RWPE2 (cell line): ENCODE results near the gene THPO.

Experiments used
- ATAC-seq: fragments of 200-7000 bp; cut with Tn5 transposase; 3 replicates; pipeline ENCODE4 v1.9.1; 2021; ENCODE audit warnings: low read depth
- DNase-seq: peaks from one replicate; pipeline ENCODE4 v3.0.0-alpha.2; 2020; ENCODE audit warnings: low spot score
- H3K27ac ChIP-seq: fragments of 450-650 bp; 2 replicates; pipeline ENCODE4 v1.5.1; 2017; ENCODE audit warnings: mild to moderate bottlenecking; ENCODE audit not compliant: poor library complexity, severe bottlenecking
- H3K27me3 ChIP-seq: fragments of 250-450 bp; sonication (Bioruptor Pico); 2 replicates; pipeline ENCODE4 v1.5.1; 2021; ENCODE audit warnings: mild to moderate bottlenecking, moderate library complexity; ENCODE audit not compliant: insufficient read depth, poor library complexity, severe bottlenecking
- H3K36me3 ChIP-seq: fragments of 250-450 bp; sonication (Bioruptor Pico); 2 replicates; pipeline ENCODE4 v1.5.1; 2020; ENCODE audit warnings: low read depth, mild to moderate bottlenecking, moderate library complexity
- H3K4me1 ChIP-seq: fragments of 250-450 bp; sonication (Bioruptor Pico); 2 replicates; pipeline ENCODE4 v1.5.1; 2021; ENCODE audit warnings: mild to moderate bottlenecking, moderate library complexity; ENCODE audit not compliant: insufficient read depth, poor library complexity, severe bottlenecking
- H3K4me3 ChIP-seq: fragments of 250-450 bp; sonication (Bioruptor Pico); 2 replicates; pipeline ENCODE4 v1.5.1; 2021; ENCODE audit warnings: mild to moderate bottlenecking, moderate library complexity; ENCODE audit not compliant: severe bottlenecking
- H3K9me3 ChIP-seq: fragments of 250-450 bp; sonication (Bioruptor Pico); 2 replicates; pipeline ENCODE4 v1.5.1; 2021; ENCODE audit warnings: mild to moderate bottlenecking, moderate library complexity; ENCODE audit not compliant: severe bottlenecking
- TF ChIP-seq, protein P1 (sequence below): fragments of 450-650 bp; IDR thresholded peaks from one replicate; pipeline ENCODE4 v1.5.1; 2017; ENCODE audit warnings: mild to moderate bottlenecking, moderate library complexity; ENCODE audit not compliant: poor library complexity, severe bottlenecking

The THPO gene

DNA sequence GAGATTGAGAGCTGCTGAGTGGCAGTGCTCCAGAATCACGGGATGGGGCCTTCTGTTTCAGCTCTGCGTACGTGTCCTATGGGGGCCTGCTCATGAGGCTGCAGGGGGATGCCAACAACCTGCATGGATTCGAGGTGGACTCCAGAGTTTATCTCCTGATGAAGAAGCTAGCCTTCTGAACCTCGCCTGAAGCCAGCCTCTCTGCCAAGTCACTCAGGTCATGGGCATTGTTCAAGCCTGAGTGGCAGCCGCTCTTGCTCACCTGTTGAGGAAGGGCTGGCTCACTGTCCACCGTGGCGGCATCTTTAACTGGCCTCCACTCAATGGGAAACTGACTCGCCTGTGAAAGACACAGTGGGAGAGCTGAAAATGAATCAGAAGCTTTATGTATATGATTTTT is 9.9 kb downstream of the THPO start:
- H3K27ac ChIP-seq: no peak overlapping the region
- no peak overlapping the region for H3K4me3 ChIP-seq
- DNase-seq (no peak), ATAC-seq (no peak)
- H3K27me3 ChIP-seq: no peaks in the 10 kb centered on the region
- TF ChIP-seq, protein P1, sequence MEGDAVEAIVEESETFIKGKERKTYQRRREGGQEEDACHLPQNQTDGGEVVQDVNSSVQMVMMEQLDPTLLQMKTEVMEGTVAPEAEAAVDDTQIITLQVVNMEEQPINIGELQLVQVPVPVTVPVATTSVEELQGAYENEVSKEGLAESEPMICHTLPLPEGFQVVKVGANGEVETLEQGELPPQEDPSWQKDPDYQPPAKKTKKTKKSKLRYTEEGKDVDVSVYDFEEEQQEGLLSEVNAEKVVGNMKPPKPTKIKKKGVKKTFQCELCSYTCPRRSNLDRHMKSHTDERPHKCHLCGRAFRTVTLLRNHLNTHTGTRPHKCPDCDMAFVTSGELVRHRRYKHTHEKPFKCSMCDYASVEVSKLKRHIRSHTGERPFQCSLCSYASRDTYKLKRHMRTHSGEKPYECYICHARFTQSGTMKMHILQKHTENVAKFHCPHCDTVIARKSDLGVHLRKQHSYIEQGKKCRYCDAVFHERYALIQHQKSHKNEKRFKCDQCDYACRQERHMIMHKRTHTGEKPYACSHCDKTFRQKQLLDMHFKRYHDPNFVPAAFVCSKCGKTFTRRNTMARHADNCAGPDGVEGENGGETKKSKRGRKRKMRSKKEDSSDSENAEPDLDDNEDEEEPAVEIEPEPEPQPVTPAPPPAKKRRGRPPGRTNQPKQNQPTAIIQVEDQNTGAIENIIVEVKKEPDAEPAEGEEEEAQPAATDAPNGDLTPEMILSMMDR: no peak
- no peaks in the 10 kb centered on the region for H3K9me3 ChIP-seq
- H3K36me3 ChIP-seq: peaks cover 58% of the 10 kb centered on the region
- peaks cover 8% of the 10 kb centered on the region for H3K4me1 ChIP-seq

DNA sequence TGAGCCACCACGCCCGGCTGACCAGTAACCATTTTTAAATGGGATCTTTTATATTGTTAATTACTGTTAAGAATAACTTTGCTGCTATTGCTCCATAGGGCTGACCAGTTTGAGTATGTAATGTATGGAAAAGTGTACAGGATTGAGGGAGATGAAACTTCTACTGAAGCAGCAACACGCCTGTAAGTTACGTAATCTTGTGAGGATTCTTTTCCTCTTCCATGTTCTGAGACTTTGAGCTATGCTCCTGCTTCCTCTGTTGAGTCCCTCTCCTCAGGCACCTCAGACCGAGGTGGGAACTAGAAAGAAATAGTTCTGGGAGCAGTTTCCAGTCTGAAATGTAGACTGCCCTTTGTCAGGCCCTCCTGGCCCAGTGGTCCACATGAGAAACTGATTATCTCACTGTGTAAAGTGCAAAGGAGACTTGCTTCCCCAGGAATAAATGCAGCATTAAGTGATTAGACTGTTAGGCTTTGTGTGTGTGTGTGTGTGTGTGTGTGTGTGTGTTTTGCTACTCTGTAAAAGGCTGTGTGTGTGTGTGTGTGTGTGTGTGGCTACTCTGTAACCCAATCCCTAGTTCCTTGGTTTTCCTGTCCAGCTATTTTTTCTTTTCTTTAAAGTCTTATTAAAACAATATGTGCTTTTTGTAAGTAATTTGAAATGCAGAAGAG is 11.3 kb downstream of the THPO start:
- DNase-seq (no peak), ATAC-seq (no peak)
- Histone ChIP-seq H3K4me1 (peaks cover 8% of the 10 kb centered on the region), H3K27ac (no peak overlapping the region), H3K27me3 (no peaks in the 10 kb centered on the region), H3K36me3 (peaks cover 58% of the 10 kb centered on the region), H3K4me3 (no peak overlapping the region), H3K9me3 (no peaks in the 10 kb centered on the region)
- TF ChIP-seq, protein P1: no peak

DNA sequence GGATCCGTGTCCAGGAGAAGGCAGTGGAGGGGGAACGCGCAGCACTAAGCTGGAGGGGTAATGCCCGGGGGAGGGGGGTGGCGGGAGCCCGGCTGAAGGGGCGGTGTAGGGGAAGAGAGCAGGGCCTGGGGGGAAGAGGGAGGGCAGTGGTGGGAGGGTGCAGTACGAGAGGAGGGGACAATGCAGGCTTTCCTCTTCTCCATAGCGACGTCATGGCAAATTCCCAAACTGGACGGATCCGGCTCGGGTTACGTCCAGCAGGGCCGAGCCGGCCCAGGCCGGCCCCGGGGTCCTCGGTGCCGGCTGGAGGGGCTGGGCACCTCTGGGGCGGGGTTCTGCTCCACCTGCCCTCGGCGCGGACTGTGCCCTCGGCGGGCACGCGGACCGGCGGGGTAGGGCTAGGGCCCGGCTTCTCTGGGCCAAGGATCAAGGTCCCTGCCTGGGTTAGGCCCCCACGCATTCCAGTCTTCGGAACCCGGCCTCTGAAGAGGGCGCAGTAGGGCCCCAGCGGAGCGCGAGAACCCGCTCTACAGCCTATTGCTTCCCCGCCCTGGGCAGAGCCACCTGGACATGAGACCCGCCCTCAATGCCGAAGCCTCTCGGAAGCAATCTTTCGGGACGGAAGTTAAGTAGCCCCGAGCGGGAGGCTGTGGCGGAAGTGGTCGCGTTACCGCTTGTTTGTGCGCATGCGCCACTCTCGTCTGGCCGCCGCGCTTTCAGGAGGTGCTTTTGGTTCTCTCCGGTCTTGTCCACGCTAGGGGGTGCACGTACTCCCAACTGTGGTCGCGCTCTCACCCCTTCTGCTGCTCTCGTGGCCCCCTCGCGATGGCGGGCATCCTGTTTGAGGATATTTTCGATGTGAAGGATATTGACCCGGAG is 15.1 kb downstream of the THPO start:
- peak; percentile 98 for DNase-seq
- peaks cover 8% of the 10 kb centered on the region for H3K4me1 ChIP-seq
- TF ChIP-seq, protein P1: peak; percentile 54
- H3K27ac ChIP-seq: peak overlapping the region; percentile 94
- peak overlapping the region; percentile 88 for H3K4me3 ChIP-seq
- H3K27me3 ChIP-seq: no peaks in the 10 kb centered on the region
- ATAC-seq: peak; percentile 73
- no peaks in the 10 kb centered on the region for H3K9me3 ChIP-seq
- peaks cover 36% of the 10 kb centered on the region for H3K36me3 ChIP-seq

DNA sequence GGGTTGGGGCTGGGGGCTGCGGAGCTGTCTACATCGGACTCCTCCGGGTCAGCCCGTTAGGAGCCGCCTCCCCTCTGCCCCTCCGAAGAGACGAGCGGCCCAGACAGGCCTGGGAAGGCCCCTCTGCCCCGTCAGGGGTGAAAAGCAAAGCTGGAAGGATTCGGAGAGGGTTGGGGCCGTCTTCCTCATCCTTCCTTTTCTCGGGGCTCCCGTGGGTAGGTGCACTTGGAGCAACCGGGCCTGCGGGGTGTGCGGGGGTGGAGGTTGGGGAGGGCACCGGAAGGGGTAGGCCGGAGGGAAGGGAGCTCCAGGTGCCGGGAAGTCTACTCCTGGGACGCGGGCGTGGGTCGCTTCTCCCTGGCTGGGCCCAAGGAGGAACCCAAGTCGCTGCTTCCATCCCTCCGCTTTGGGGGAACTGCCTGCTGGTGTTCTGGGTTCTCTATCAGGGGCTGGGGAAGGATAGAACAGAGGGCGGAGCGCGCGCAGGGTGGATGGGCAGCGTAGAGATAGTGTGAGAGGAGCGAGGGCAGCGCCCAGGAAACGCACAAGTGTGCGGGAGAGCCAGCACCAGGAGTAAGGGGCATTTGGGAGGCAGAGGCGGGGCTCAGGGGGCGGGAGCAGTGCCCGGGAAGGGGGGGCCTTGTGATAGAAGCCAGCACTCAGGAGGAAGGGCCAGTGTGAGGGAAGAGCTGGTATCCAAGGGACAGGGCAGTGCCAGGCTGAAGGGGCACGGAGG is 15.9 kb downstream of the THPO start:
- peak; percentile 32 for ATAC-seq
- Histone ChIP-seq H3K36me3 (peaks cover 28% of the 10 kb centered on the region), H3K4me3 (peak overlapping the region; percentile 88), H3K27ac (peak overlapping the region; percentile 94), H3K9me3 (no peaks in the 10 kb centered on the region), H3K4me1 (peaks cover 8% of the 10 kb centered on the region), H3K27me3 (no peaks in the 10 kb centered on the region)
- DNase-seq: peak; percentile 82
- TF ChIP-seq, protein P1: no peak
